ENCODE measurements around the gene TRPV5.
"Not testable (repeated sequence)": the region's sequence is repeated elsewhere in the genome, so short reads cannot be mapped to it uniquely, and the experiment has no call there.

TRPV5 gene

GRCh38 chr7:142933624-142934023 lies at the start of gene TRPV5:
Gene TRPV5, minus strand, starts transcription at chr7:142933746. Its CDS starts 287 bp downstream, at chr7:142933459.
- no peak for DNase-seq

- not testable (repeated sequence) for DNase-seq
Measured at GRCh38 chr7:142978402-142978801, 44.9 kb upstream of the TRPV5 start.

- DNase-seq: no peak
Measured at GRCh38 chr7:142974626-142975025, 41.1 kb upstream of the TRPV5 start.

GRCh38 chr7:142969183-142969582 lies 35.6 kb upstream of the TRPV5 start:
- no peak for DNase-seq

- DNase-seq: no peak
Measured at GRCh38 chr7:142968229-142968628, 34.7 kb upstream of the TRPV5 start.

- DNase-seq: no peak
Measured at GRCh38 chr7:142964502-142965246, 31.1 kb upstream of the TRPV5 start.

- no peak for DNase-seq
Measured at GRCh38 chr7:142963993-142964392, 30.4 kb upstream of the TRPV5 start.

- DNase-seq: no peak
Measured at GRCh38 chr7:142962991-142963390, 29.4 kb upstream of the TRPV5 start.

GRCh38 chr7:142961973-142962926 lies 28.7 kb upstream of the TRPV5 start, which contains the start of gene KEL:
Gene KEL, minus strand, starts transcription at chr7:142962363. Its CDS starts 157 bp downstream, at chr7:142962206.
- DNase-seq: no peak

- no peak for DNase-seq
Measured at GRCh38 chr7:142961595-142961972, 28.0 kb upstream of the TRPV5 start.

- no peak for DNase-seq
Measured at GRCh38 chr7:142960955-142961512, 27.5 kb upstream of the TRPV5 start.

- no peak for DNase-seq
Measured at GRCh38 chr7:142959202-142959601, 25.7 kb upstream of the TRPV5 start.

GRCh38 chr7:142957723-142958122 lies 24.2 kb upstream of the TRPV5 start:
- no peak for DNase-seq

- DNase-seq: no peak
Measured at GRCh38 chr7:142956951-142957623, 23.5 kb upstream of the TRPV5 start.

GRCh38 chr7:142954680-142955268 lies 21.2 kb upstream of the TRPV5 start:
- DNase-seq: no peak

- DNase-seq: no peak
Measured at GRCh38 chr7:142950235-142950634, 16.7 kb upstream of the TRPV5 start.

- no peak for DNase-seq
Measured at GRCh38 chr7:142948603-142949002, 15.1 kb upstream of the TRPV5 start.

GRCh38 chr7:142945001-142945400 lies 11.5 kb upstream of the TRPV5 start:
- no peak for DNase-seq

- no peak for DNase-seq
Measured at GRCh38 chr7:142943706-142944268, 10.2 kb upstream of the TRPV5 start.

GRCh38 chr7:142942746-142943145 lies 9.2 kb upstream of the TRPV5 start:
- DNase-seq: no peak

GRCh38 chr7:142941541-142941940 lies 8.0 kb upstream of the TRPV5 start:
- no peak for DNase-seq

GRCh38 chr7:142940966-142941535 lies 7.5 kb upstream of the TRPV5 start:
- DNase-seq: no peak
